Hepatocyte (in vitro differentiated cells): ENCODE results near the gene SPANXA1. TPM values are rescaled to one million over a fixed set of nuclear protein-coding genes. Genes with fewer than 3 reads are reported as not detected.

ENCODE experiments used
- polyA plus RNA-seq: library from polyadenylated mRNA; unstranded; fragments of >200 nt; fragmentation: Nextera tagmentation; extraction: Ambion mirVana; gene quantifications from 2 replicates; pipeline ENCODE4 v1.2.1, GENCODE V29; 2016
- total RNA-seq: library from RNA; depleted of rRNA; stranded (reverse); fragments of >200 nt; gene quantifications from 2 replicates; pipeline ENCODE4 v1.2.3, GENCODE V29; 2014

Gene SPANXA1
- total and polyA plus RNA-seq, 2 experiments from 2014 or later = not detected

Other genes with a start within 250 kb of the SPANXA1 start
- gene SPANXA2, start 5.0 kb upstream of the SPANXA1 start, total RNA-seq = not detected in 2 replicates
- gene SPANXA2, start 5.0 kb upstream of the SPANXA1 start, polyA plus RNA-seq = not detected in 2 replicates
- not detected in 2 replicates for gene SPANXD, start 114.0 kb upstream of the SPANXA1 start, total RNA-seq
- not detected in 2 replicates for gene SPANXD, start 114.0 kb upstream of the SPANXA1 start, polyA plus RNA-seq